PC-3 (cell line): ENCODE results near the gene OMP. TPM values are rescaled to one million over a fixed set of nuclear protein-coding genes. Genes with fewer than 3 reads are reported as not detected.

Experiments used
- ATAC-seq: fragments of 200-7000 bp; cut with Tn5 transposase; 2 replicates; pipeline ENCODE4 v1.9.1; 2020; ENCODE audit warnings: mild to moderate bottlenecking, moderate library complexity
- BruUV-seq: library from RNA; stranded (reverse); fragments of 400-500 nt; replicated peaks from 2 replicates; lab custom pipeline; 2021; lab: Mats Ljungman, UMichigan
- CTCF ChIA-PET: fragments of 300-600 bp; sonication (Branson Sonifier 250); formaldehyde crosslinking; loops from one replicate; lab custom pipeline; 2022; ENCODE audit warnings: antibody characterized with exemption; lab: Charles Lee
- POLR2A ChIA-PET: fragments of 300-600 bp; sonication (Branson Sonifier 250); formaldehyde crosslinking; loops from one replicate; lab custom pipeline; 2022; ENCODE audit warnings: antibody characterized with exemption; ENCODE audit not compliant: unreplicated experiment; lab: Charles Lee
- DNase-seq: peaks from one replicate; pipeline ENCODE4 v3.0.0-alpha.2; 2015
- H2AFZ ChIP-seq: fragments of 300-600 bp; sonication (generic); 2 replicates; pipeline ENCODE4 v1.6.0; 2016; ENCODE audit warnings: antibody characterized with exemption, low read length
- H3F3A ChIP-seq: fragments of 300-600 bp; sonication (generic); one replicate; pipeline ENCODE4 v1.6.0; 2017; ENCODE audit warnings: antibody characterized with exemption, low read length, control low read depth, mild to moderate bottlenecking; ENCODE audit not compliant: unreplicated experiment
- H3K27ac ChIP-seq: fragments of 300-600 bp; sonication (generic); 2 replicates; pipeline ENCODE4 v1.5.1; 2016; ENCODE audit warnings: mild to moderate bottlenecking, low read length
- H3K27me3 ChIP-seq: fragments of 300-600 bp; sonication (generic); 2 replicates; pipeline ENCODE4 v1.6.1; 2016; ENCODE audit warnings: low read length, mixed read lengths
- H3K36me3 ChIP-seq: fragments of 300-600 bp; sonication (generic); 2 replicates; pipeline ENCODE4 v1.6.1; 2016; ENCODE audit warnings: low read depth, mixed run types, low read length, mixed read lengths
- H3K4me1 ChIP-seq: fragments of 300-600 bp; sonication (generic); 2 replicates; pipeline ENCODE4 v1.5.1; 2016; ENCODE audit warnings: low read length; ENCODE audit not compliant: insufficient read depth
- H3K4me2 ChIP-seq: fragments of 300-600 bp; sonication (generic); 2 replicates; pipeline ENCODE4 v1.6.0; 2016; ENCODE audit warnings: low read length
- H3K4me3 ChIP-seq: fragments of 300-600 bp; sonication (generic); 2 replicates; pipeline ENCODE4 v1.5.1; 2016; ENCODE audit warnings: mild to moderate bottlenecking, low read length, mixed read lengths
- H3K79me2 ChIP-seq: fragments of 300-600 bp; sonication (generic); 2 replicates; pipeline ENCODE4 v1.6.1; 2017; ENCODE audit warnings: low read length, mixed read lengths
- H3K9ac ChIP-seq: fragments of 300-600 bp; sonication (generic); 2 replicates; pipeline ENCODE4 v1.6.0; 2016; ENCODE audit warnings: mild to moderate bottlenecking, low read length
- H3K9me2 ChIP-seq: fragments of 300-600 bp; sonication (generic); replicated peaks from 2 replicates; pipeline ENCODE4 v1.6.1; 2016; ENCODE audit warnings: mixed run types, low read length, mixed read lengths
- H3K9me3 ChIP-seq: fragments of 300-600 bp; sonication (generic); 2 replicates; pipeline ENCODE4 v1.6.1; 2016; ENCODE audit warnings: low read length, mixed read lengths
- H4K20me1 ChIP-seq: fragments of 300-600 bp; sonication (generic); 2 replicates; pipeline ENCODE4 v1.6.1; 2016; ENCODE audit warnings: low read length, mixed read lengths
- CTCF ChIP-seq: fragments of 300-600 bp; sonication (generic); conservative IDR thresholded peaks from 2 replicates; pipeline ENCODE4 v1.5.1; 2017; ENCODE audit warnings: antibody characterized with exemption, low read depth, mild to moderate bottlenecking, low read length
- EZH2 ChIP-seq: fragments of 300-600 bp; sonication (generic); IDR thresholded peaks from one replicate; pipeline ENCODE4 v1.6.1; 2017; ENCODE audit warnings: antibody characterized with exemption, mild to moderate bottlenecking, low read length; ENCODE audit not compliant: unreplicated experiment
- EZH2phosphoT487 ChIP-seq: fragments of 300-600 bp; sonication (generic); IDR thresholded peaks from 2 replicates; pipeline ENCODE4 v1.6.1; 2018; ENCODE audit warnings: mild to moderate bottlenecking, antibody characterized with exemption, low read length, borderline replicate concordance
- intact Hi-C: fragments of 100-400 bp; cut with micrococcal nuclease; formaldehyde crosslinking; loops from 2 replicates; pipeline ENCODE4 v1.9.0; 2023
- total RNA-seq: library from RNA; depleted of rRNA; stranded (reverse); fragments of >200 nt; gene quantifications from 2 replicates; pipeline ENCODE4 v1.2.3, GENCODE V29; 2014

OMP gene
- total RNA-seq, 1 experiment from 2014 or later, result not detected

- ATAC-seq, result no peak
- Histone ChIP-seq H2AFZ (no peak overlapping the region), H3K27ac (no peak overlapping the region), H3K9me2 (no peaks in the 10 kb centered on the region), H3K27me3 (no peaks in the 10 kb centered on the region), H3F3A (no peaks in the 10 kb centered on the region), H3K4me3 (peak overlapping the region; percentile 77; the same call in 1 of the 2 replicates), H3K79me2 (no peaks in the 10 kb centered on the region), H3K4me1 (peaks cover 26% of the 10 kb centered on the region), H3K9ac (no peak overlapping the region), H4K20me1 (no peaks in the 10 kb centered on the region), H3K36me3 (no peaks in the 10 kb centered on the region), H3K4me2 (peak overlapping the region; percentile 95), H3K9me3 (no peaks in the 10 kb centered on the region)
- intact Hi-C loops, result loop anchor here (2.0 kb wide), 2 partner anchors 23 to 41 kb away; no protein-coding TSS in a partner anchor
- no peak for TF ChIP-seq EZH2
- no peak for TF ChIP-seq CTCF
- TF ChIP-seq EZH2phosphoT487, result no peak
- POLR2A ChIA-PET, result no interaction called here
- no TSS peak for BruUV-seq
- CTCF ChIA-PET, result no interaction called here
- DNase-seq, result no peak
Observed at GRCh38 chr11:77067861-77068443, 34.7 kb upstream of the OMP start.

GRCh38 chr11:77068457-77069335, 33.9 kb upstream of the OMP start:
- POLR2A ChIA-PET, result no interaction called here
- Histone ChIP-seq H3K9me3 (no peaks in the 10 kb centered on the region), H3K4me2 (no peak overlapping the region), H3K9ac (no peak overlapping the region), H3K9me2 (no peaks in the 10 kb centered on the region), H3K4me3 (no peak overlapping the region), H4K20me1 (no peaks in the 10 kb centered on the region), H2AFZ (no peak overlapping the region), H3F3A (no peaks in the 10 kb centered on the region), H3K79me2 (no peaks in the 10 kb centered on the region), H3K27ac (no peak overlapping the region), H3K4me1 (peaks cover 33% of the 10 kb centered on the region), H3K27me3 (no peaks in the 10 kb centered on the region), H3K36me3 (no peaks in the 10 kb centered on the region)
- TF ChIP-seq EZH2phosphoT487 (no peak), EZH2 (no peak), CTCF (no peak)
- DNase-seq, result no peak
- intact Hi-C loops, result no loop called here
- BruUV-seq, result no TSS peak
- CTCF ChIA-PET, result no interaction called here
- no peak for ATAC-seq
